ENCODE data around the gene INTS11. TPM values are rescaled to one million over a fixed set of nuclear protein-coding genes. Genes with fewer than 3 reads are reported as not detected.

The INTS11 gene
- total and polyA plus RNA-seq, 2 of the 8 experiments (the other 6 are each of a cell fraction or from before 2014, with no cell fraction given): 113 to 243 TPM

GRCh38 chr1:1286313-1287261 is 37.9 kb downstream of the INTS11 start:
- H2AK5ac ChIP-seq (ENCODE audit: low read depth, low read length): no peak overlapping the region
- WGBS, 2 experiments (ENCODE audit: extremely low coverage in 1 of 2, insufficient coverage in 1 of 2, insufficient read length in 1 of 2, insufficient replicate concordance in 2 of 2, low coverage in 1 of 2, low lambda C conversion rate in 2 of 2, missing lambda C conversion rate in 1 of 2): 86% methylated on average over 39 of the region's 50 CpGs; no CpG with 5 or more reads in 1 of the 2 experiments
- no peak overlapping the region; the same call in 1 of the 2 replicates for H3K27ac ChIP-seq (ENCODE audit: low read depth, low read length)
- H4K91ac ChIP-seq (replicated peaks; ENCODE audit: insufficient read length, low read length): no peak overlapping the region
- no peak overlapping the region for H2BK5ac ChIP-seq (ENCODE audit: low read depth, low read length)
- H3K9ac ChIP-seq (replicated peaks in 1 of 4; ENCODE audit: extremely low read depth in 1 of 4, low read depth in 3 of 4, low read length in 3 of 4): no peak overlapping the region
- no peaks in the 10 kb centered on the region for H4K20me1 ChIP-seq (replicated peaks in 1 of 2; ENCODE audit: control insufficient read depth in 1 of 2, insufficient read depth in 2 of 2, low read length in 2 of 2)
- no peaks in the 10 kb centered on the region for H3K36me3 ChIP-seq (ENCODE audit: control insufficient read depth in 2 of 4, insufficient read depth in 4 of 4, low read length in 3 of 4)
- no peaks in the 10 kb centered on the region for H3K23me2 ChIP-seq (ENCODE audit: low read depth, low read length)
- H3K4ac ChIP-seq (replicated peaks; ENCODE audit: insufficient read length, low read depth, low read length): no peak overlapping the region
- no peak overlapping the region for H3K14ac ChIP-seq (ENCODE audit: insufficient read length)
- peak overlapping the region; percentile 53; the same call in 1 of the 2 replicates for H2BK15ac ChIP-seq (ENCODE audit: low read length)
- no peak for TF ChIP-seq ATF3 (IDR thresholded peaks at IDR 0.05; ENCODE audit: insufficient read depth, low read depth, low read length)
- TF ChIP-seq CBX5 (IDR thresholded peaks at IDR 0.05; ENCODE audit: low read depth, low read length): no peak
- TF ChIP-seq BCL11A (IDR thresholded peaks at IDR 0.05; ENCODE audit: low read depth in 2 of 2, low read length in 2 of 2): no peak
- no peak for TF ChIP-seq SIN3A (conservative IDR thresholded peaks at IDR 0.05 in 1 of 2, IDR thresholded peaks at IDR 0.05 in 1 of 2; ENCODE audit: low read depth in 1 of 2, low read length in 2 of 2)
- no peak overlapping the region for H4K5ac ChIP-seq (ENCODE audit: insufficient read length, low read depth, low read length)
- H3K4me3 ChIP-seq (ENCODE audit: extremely low read depth in 1 of 4, insufficient read depth in 2 of 4, low read depth in 3 of 4, low read length in 4 of 4): no peak overlapping the region
- no peak overlapping the region for H3K18ac ChIP-seq (ENCODE audit: extremely low read depth, low read length)
- H3K27me3 ChIP-seq (replicated peaks in 1 of 4; ENCODE audit: control insufficient read depth in 3 of 4, extremely low read depth in 1 of 4, insufficient read depth in 3 of 4, low read length in 3 of 4): no peaks in the 10 kb centered on the region
- H3K9me3 ChIP-seq (ENCODE audit: insufficient read depth in 2 of 2, low read depth in 1 of 2, low read length in 1 of 2): peaks cover 0 to 2% of the 10 kb centered on the region in 2 experiments; a peak in 1 of 4 replicates
- DNase-seq (ENCODE audit: low read depth in 1 of 2, low spot score in 2 of 2): no peak
- no peak for FAIRE-seq
- no peak overlapping the region for H2BK120ac ChIP-seq (replicated peaks; ENCODE audit: low read depth, low read length)
- H4K8ac ChIP-seq (ENCODE audit: extremely low read depth, insufficient read depth, low read length): peak overlapping the region; percentile 62
- H3K4me1 ChIP-seq (replicated peaks in 1 of 4; ENCODE audit: control insufficient read depth in 3 of 4, insufficient read depth in 4 of 4, low read length in 3 of 4): peaks cover 0 to 1% (median under 1%) of the 10 kb centered on the region in 4 experiments; a peak in 1 of 7 replicates
- no peak overlapping the region for H3K56ac ChIP-seq (replicated peaks; ENCODE audit: insufficient read length, low read depth, low read length)
- no peak overlapping the region for H3K23ac ChIP-seq (ENCODE audit: insufficient read length)
- no peaks in the 10 kb centered on the region for H3K79me2 ChIP-seq (ENCODE audit: control insufficient read depth in 1 of 2, insufficient read depth in 2 of 2, low read length in 2 of 2)
- no peak overlapping the region for H2BK20ac ChIP-seq (ENCODE audit: low read length)
- H3K79me1 ChIP-seq (ENCODE audit: low read depth, low read length): no peaks in the 10 kb centered on the region
- POLR2A ChIA-PET (ENCODE audit: partially characterized antibody): interaction anchor here (1.0 to 2.6 kb wide), 4 partner anchors 10 to 28 kb away, joined by 3 to 12 read pairs (median 3); partner anchors contain the start of gene UBE2J2
- H3K4me2 ChIP-seq (ENCODE audit: insufficient read depth in 1 of 2, low read depth in 2 of 2, low read length in 2 of 2): no peak overlapping the region
- H2AFZ ChIP-seq (ENCODE audit: low read length): no peak overlapping the region
- H2BK12ac ChIP-seq (ENCODE audit: low read depth, low read length): 0 out of 2 replicates have a peak overlapping the region, but pooled peaks have one; percentile 68
- CTCF ChIA-PET (ENCODE audit: partially characterized antibody): interaction anchor here (1.2 to 1.6 kb wide), 5 partner anchors 13 to 47 kb away, joined by 3 to 5 read pairs (median 3); no protein-coding TSS in a partner anchor

Measured in H1 (cell line).